Hindlimb muscle (tissue), 1 donor: ENCODE data around the gene ZFP57. TPM values are rescaled to one million over a fixed set of nuclear protein-coding genes. Genes with fewer than 3 reads are reported as not detected.
"Not testable (repeated sequence)": the region's sequence is repeated elsewhere in the genome, so short reads cannot be mapped to it uniquely, and the experiment has no call there.

ENCODE experiments used
- DNase-seq: peaks from one replicate; pipeline ENCODE4 v3.0.0-alpha.2; 2013
- polyA plus RNA-seq: library from polyadenylated mRNA; unstranded; fragments of 120-200 nt; gene quantifications from one replicate; pipeline ENCODE4 v1.2.1, GENCODE V29; 2013; ENCODE audit not compliant: insufficient read length

The ZFP57 gene
- polyA plus RNA-seq, 1 donor = not detected

DNA sequence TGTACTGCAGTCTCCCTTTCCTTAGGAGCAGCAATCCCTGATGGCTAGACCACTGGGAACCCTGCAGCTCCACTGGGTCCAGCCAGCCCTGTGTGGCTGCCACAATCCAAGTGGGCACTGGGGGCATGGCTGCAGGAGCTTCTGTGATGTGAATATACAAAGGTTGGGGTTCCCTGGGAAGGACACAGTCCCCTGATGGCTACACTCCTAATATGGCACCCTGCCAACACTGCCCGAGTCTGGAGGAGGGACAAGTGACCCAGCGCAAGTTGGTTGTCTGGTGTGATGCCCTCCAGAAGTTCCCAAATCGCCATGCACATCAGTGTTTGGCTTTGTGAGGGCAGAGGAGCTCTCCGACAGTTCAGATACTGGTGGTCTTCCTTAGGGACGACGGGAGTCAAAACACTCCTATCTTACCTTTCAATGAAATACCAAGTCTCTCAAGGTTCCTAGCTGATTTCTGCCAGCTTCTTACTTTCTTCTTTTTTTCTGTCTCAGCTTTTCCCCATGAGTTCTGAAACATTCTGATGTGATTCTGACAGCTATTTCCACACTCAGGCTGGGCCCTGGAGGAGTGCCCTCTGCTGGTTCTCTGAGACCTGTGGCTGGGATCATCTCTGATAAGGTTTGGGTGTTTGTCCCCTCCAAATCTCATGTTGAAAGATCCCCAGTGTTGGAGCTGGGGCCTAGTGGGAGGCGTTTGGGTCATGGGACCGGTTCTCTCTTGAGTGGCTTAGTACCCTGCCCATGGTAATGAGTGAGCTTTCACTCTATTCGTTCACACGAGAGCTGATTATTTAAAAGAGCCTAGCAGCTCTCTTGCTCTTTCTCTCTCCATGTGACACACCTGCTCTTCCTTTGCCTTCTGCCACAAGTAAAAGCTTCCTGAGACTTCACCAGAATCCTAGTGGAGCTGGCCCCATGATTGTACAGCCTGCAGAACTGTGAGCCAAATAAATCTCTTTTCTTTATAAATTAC, 15.5 kb upstream of the ZFP57 start:
- no peak for DNase-seq

DNA sequence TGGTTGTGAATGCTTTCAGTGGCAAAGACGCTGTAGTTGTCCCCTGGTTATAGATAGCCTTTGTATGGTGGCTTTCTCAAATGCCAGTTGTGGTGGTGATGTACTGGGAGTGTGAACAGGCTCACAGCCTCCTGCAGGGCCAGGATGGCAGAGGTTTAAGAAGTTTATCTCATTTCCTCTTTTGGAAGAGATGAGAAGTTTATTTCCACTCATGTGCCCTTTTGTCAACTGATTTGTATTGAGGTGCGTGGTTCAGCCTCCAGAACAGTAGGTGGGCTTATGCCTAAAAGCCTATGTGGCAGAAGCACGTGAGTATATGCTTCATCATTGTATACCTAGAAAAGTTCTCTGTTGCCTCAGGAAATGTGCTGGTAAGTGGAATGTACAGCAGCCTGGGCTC, 13.7 kb upstream of the ZFP57 start:
- no peak for DNase-seq

DNA sequence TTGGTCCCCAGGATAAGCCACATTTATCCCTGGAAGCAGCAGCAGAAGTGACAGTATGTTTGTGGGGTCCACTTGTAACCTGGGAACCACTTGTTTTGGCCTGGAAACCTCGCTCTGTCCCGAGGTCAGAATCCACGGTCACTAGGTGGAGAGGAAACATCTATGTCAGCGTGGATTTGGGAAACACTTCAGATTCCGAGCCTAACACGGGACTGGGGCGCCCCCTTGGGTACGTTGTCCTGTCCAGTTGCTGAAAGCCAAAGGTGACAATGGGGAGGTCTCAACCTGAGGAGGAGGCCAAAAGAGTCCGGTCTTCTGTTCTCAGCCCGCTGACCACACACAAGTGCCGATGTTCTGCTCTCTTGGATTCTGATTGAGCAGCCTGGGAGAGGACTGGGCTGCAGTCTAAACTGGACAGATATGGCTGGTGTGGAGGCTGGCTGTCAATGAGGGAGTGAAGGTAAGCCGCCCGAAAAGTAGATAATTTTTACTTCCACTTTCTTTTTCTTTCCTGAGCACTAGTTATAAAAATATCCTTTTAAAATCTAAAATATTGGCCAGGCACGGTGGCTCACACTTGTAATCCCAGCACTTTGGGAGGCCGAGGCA, 4.9 kb upstream of the ZFP57 start:
- DNase-seq = no peak

DNA sequence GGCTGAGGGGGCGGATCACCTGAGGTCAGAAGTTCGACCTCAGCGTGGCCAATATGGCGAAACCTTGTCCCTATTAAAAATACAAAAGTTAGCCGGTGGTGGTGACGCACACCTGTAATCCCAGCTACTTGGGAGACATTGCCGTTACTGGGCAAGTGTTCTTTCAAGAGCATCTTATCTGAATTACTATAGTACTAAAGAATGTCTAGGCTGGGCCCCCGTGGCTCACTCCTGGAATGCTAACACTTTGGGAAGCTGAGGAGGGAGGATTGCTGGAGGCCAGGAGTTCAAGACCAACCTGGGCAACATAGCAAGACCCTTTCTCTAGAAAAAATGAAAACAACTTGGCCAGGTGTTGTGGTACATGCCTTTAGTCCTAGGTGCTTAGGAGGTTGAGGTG, 859 bp upstream of the ZFP57 start:
- DNase-seq = no peak

DNA sequence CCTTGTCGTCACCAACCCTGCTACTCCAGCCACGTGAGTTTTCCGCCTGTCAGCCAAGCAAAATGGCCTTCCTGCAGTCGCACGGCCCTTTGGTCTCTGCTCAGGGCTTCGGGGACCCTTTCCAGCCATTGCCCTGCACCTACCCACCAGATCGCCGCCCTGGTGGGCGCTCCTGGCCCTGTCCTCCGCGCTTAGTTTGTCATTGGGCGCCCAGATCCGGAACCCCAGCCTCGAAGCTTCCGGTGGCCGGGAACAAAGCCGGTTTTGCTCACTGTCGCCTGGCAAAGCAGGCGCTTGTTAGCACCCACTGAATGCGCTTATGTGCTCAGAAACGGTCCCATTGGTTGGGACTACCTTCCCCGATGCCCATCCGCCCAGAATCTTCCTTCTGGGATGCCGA, 536 bp downstream of the ZFP57 start:
- DNase-seq = no peak

DNA sequence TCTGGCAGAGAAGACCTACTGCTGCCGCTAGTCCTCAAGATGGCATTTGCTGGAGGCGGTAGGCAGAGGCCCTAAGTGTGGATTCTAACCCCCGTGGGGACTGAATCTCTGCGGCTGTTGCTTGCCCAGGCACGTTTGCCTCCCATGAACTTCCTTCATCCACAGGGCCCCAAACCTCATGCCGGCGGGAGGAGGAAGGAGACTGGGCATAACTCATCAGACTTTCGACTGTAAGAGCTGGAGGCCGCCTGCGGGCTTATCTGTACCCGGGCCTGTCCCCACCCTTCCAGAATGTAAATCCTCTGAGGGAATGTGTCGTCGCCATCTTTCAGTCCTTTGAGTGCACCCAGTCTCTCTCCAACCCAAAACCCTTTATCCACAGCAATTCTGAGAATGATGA, 990 bp downstream of the ZFP57 start:
- DNase-seq = no peak

DNA sequence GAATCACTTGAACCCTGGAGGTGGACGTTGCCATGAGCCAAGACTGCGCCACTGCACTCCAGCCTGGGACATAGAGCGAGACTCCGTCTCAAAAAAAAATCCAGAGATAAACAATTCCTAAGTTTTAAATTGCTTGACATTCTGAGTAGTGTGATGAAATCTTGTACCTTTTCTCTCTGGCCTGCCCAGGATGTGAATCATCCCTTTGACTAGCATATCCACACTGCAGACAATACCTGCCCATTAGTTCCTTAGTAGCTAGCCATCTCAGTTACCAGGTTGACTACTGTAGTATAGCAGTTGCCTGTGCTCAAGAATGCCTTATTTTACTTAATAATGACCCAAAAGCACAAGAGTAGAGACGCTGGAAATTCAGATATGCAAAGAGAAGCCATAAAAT, 2.8 kb downstream of the ZFP57 start:
- DNase-seq = no peak

DNA sequence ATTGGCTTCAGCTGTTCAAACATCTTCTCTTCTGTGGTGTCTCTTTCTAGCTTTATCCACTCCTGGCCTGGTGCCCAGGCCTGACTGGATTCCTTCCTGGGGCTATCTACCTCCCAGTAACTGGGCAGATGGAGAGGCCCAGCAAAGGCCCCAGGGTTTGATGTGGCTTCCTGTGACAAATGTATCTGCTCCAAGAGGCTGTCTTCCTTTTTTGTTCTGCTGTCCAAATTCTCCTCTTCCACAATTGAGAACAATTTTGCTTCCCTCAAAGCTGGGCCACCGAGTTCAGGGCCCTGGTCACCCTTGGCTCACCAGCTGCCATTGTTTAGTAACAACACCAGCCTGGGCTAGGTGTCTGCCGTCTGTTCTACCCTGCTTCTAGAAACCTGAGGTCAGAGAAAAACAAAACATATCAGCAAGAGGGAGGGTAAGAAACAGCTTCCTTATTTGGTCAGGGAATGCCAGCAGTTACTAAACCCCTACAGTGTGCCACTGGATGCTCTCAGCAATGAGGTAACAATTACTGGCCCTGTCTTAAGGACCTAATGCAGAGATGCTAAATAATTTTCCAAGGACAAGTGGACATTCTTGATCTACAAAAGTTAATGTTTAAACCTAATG, 3.9 kb downstream of the ZFP57 start:
- no peak for DNase-seq

DNA sequence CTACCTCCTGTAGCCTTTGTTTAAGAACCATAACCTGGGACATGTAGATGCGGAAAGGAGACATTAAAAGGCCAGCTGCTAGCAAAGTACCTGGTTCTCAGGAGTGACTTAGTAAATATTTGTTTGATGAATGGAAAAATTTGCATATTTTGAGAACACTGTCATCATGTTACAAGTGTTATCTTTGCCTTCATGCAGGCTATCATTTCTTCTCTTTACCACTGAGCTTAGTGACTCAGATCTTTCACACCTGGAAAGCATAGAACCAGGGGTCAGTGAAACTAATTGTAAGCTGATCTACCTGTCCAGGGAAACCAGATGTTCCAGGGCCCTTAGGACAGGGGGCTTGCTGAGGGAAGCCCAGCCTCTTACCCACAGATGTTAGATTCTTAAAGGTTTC, 5.4 kb downstream of the ZFP57 start:
- DNase-seq = no peak

DNA sequence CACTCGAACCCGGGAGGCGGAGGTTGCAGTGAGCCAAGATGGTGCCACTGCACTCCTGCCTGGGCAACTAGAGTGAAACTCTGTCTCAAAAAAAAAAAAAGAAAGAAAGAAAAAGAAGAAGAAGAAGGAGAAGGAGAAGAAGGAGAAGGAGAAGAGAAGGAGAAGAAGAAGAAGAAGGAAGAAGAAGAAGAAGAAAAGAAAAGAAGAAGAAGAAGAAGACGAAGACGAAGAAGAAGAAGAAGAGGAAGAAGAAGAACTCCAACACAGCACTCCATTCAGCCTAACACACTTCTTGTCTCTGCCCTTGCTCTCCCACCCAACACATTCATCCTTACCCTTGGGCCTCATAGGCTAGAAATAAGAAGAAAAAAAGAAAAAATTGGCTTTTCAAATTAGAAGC, 6.9 kb downstream of the ZFP57 start:
- no peak for DNase-seq

DNA sequence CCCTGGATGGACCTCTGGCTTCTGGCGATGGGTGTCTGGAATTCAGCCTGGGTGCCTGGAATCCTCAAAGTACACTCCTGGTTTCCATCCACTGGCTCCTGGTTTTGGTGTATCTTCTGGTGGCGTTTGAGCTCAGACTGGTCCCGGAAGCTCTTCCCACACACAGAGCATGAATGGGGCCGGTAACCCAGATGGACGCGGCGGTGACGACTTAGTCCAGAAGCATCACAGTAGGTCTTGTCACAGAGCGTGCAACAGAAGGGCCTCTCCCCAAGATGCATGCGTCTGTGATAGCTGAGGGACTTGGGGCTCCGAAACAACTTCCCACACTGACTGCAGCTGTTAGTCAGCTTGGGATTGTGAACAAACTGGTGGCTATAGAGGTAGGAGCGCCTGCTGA, 7.8 kb downstream of the ZFP57 start:
- DNase-seq = no peak

DNA sequence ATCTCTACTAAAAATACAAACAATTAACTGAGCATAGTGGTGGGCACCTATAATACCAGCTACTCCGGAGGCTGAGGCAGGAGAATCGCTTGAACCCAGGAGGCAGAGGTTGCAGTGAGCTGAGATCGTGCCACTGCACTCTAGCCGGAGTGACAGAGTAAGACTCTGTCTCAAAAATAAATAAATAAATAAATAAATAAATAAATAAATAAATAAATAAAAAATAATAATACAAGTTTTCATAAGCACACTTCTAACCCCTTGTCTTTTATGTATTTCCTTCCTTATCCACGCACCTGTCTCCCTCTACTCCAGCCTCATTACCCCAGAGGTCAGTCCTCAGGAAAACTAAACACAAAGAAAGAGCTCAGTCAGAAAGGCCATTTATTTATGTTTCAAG, 8.8 kb downstream of the ZFP57 start:
- not testable (repeated sequence) for DNase-seq

DNA sequence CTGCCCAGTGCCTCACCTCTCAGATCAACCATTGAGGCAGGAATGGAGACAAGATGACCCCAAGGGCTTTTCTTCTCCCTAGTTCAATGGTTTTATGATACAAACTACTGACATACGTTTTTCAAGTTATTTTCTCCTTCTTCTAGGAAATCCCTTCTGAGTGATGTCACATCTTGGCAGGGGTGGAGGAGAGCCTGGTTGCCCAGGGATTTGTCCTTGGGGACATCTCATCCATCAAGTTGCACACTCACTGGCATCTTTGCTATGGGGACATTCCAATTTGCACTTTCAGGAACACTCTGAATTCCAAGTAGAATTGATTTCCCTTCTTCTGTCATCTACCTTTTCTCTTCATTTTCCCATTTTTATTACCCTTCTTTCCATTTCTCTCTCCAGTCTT, 9.9 kb downstream of the ZFP57 start:
- DNase-seq = no peak

DNA sequence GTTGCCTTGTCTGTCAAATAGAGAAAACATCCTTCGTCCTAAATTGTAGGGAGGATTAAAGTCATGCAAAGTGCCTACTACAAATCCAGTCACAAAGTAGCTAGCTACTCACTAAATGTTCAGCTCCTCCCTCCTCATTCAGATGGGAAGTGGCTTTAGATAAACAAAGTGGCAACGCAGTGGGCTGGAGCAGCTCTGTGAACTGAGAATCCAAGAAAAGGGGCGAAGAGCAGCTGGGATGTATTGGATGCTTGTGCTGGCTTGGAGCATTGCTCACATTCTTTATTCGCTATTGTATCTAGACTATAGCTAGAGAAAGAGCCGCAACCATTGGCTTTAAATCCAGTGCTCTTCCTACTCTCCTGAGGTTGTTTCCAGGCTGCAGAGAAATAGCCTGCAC, 13.8 kb downstream of the ZFP57 start:
- DNase-seq = no peak

DNA sequence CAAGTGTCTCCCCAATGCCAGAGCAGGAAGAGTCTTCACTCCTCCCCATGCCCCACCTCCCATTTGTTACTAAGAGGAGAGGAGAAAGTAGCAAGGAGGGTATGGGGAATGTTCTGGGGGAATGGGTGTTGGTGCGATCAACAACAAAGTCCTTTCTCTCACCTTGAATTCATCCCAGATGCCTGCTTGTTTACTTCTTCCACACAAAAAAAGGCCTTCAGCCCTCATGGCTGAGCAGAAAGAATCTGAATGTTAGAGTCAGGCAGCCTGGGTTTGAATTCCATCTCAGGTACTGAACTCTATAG, 14.2 kb downstream of the ZFP57 start:
- no peak for DNase-seq

DNA sequence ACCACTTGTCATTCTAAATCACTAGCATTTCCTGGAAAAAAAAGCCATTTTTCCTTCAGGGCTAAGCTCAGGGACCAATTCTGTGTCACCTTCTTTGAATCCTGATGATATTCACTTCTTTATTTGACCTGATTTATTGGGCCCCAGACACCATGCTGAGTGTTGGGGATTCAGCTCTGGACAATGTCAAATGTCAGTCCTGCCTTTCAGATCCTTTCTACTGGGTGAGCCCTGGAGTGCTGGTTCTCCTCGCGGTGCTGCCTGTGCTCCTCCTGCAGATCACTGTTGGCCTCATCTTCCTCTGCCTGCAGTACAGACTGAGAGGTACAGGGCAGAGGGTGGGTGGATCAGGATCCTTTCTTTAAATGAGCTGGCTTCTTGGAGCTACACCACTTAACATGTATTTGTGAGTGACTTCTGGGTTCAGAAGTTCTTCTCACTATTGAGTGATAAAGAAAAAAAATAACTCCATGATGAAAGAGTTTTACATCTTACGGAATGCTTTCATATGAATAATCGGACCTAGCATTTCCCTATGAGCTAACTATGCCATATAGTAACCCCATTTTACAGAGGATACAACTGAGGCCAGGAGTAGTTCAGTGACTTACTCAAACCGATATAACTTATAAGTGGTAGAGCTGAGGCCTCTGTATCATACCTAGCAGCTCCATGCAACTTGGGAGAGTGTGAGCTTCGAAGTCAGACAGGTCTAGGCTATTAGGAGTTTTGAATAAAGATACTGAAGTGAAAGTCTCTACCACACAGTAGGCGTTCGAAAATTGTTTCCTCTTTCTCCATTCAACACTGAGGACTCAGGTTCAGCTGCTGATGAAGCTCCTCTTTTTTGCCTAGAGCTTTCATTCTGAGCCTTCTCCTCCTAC, 14.8 kb downstream of the ZFP57 start:
- DNase-seq = no peak

DNA sequence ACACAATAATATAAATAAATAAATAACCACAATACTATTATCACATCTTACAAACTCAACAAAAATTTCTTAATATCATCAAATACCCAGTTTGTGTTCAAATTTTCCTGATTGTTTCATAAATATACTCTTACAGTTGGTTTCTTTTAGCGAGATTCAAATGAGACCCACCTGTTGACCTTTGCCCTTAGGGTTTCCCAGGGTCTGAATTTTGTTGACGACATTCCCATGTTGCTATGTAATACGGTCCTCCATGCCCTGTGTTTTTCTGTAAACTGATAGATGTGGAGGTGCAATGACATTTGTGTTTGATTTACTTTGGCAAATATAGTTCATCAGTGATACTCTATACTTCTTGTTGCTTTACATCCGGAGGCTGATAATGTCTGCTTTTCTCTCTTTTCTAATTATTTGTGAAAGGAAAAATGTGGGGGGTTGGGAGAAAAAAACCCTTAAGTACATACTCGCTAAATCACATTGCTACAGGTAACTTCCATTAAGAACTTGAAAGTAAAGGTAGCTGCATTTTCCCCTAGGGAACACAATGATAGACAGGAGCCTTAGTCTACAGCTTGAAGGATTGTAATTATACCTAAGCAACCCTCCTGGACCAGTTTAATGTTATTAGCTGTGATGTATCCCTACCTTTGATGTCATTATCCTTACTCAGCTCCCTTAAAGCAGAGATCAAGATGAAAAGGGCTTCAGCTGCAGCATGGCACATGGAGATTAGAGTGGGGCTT, 17.5 kb downstream of the ZFP57 start:
- no peak for DNase-seq

DNA sequence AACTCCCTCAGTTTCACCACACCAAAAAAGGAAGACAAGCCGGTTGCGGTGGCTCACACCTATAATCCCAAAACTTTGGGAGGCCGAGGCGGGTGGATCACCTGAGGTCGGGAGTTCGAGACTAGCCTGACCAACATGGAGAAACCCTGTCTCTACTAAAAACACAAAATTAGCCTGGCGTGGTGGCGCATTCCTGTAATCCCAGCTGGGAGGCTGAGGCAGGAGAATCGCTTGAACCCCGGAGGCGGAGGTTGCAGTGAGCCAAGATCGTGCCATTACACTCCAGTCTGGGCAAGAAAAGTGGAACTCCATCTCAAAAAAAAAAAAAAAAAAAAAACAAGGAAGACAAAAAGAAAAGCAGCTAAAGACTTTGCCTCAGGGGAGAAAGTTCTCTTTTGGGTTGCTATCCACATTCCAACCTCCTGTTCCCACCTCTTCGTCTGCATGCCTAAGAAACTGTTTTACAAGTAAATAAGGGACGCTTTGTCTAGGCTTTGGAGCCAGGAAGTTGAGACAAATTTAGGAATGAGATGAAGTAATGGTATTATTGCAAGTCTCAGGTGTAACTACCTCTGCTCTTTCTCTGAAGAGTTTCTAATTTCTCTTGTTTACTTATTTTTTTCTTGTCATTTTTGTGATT, 19.3 kb downstream of the ZFP57 start:
- DNase-seq = not testable (repeated sequence)

DNA sequence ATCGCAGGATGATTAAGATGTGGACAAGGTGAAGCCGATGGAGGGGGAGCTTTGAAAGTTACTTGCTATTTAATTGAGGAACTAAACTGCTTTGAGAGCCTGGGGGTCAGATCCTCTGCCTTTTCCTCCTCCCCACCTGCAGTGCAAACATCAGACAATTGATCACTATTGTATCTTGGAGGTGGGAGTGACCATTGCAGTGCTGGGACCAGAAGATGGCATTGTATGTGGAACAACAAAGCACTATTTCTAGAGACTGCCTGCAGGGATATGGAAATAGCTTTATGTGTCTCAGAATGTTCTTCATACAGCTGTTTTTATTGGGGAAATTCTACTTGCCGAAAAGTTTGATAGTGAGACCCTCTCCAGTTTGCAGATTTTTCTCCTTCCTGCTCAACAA, 19.9 kb downstream of the ZFP57 start:
- DNase-seq = no peak

DNA sequence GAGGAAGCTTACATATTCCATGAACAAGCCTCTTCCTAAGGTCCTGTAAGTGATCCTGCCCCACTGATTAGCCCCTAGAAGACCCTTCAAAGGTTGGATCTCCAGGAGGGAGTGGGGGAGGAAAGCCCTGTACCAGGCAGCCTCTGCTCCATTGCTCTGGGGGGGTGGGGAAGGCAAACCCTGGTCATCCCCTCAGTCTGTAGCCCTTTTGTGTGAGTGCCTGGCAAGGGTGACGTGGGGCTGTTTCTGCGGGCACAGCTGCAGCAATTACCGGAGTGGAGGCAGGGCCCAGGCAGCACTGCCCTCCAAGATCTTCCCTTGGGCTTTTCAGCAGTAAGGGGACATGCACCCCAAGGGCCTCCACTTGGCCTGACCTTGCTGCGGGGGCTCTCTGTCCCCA, 24.2 kb downstream of the ZFP57 start, which contains the start of gene MOG:
TSS of gene MOG (plus strand) at position 295 of the 400 bp plus-strand sequence. CDS start 118 bp downstream, outside the sequence.
- no peak for DNase-seq

DNA sequence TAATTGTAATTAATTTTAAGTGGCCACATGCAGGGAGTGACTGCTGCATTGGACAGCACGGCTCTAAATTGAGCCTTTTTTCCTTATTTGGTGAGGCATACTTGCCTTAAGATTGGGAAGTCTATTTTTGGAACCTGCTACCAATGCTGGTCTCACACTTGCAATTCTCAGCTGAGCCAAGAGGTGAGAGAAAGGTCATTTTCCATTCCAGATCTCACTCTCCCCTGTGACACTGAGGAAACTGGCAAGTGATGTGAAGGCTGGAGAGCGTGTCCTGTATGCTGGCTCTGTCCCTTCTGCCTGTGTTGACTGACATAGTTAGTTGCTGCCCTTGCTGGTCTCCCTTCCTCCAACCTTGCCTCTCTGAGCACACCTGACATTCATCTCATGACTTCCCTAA, 24.8 kb downstream of the ZFP57 start:
- no peak for DNase-seq

DNA sequence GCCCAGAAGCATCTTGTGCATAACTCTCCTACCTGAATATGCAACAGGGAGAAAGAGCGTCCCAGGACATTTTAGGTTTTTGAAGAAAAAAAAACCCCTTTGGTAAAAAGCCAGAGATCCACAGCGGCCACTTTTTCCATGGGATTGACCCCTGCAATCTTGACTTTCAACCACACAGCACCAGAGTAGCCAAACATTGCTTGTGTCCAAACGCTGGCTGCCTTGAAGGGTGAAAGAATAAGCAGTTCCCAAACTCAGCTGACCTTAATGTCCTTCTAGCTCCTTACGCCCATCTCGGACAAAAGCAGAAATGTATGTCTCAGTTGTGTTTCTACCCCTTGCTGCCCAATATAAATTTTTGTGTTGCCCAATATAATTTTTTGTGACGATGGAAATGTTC, 25.3 kb downstream of the ZFP57 start:
- no peak for DNase-seq
